ENCODE data around the gene CUEDC1. TPM values are rescaled to one million over a fixed set of nuclear protein-coding genes. Genes with fewer than 3 reads are reported as not detected.
A peak's percentile ranks its signal among the peaks of the same experiment; 100 is the strongest.

The CUEDC1 gene
- total RNA-seq, 3 donors from 2014 or later, result 23.5 to 46.8 (median 23.6) TPM

DNA sequence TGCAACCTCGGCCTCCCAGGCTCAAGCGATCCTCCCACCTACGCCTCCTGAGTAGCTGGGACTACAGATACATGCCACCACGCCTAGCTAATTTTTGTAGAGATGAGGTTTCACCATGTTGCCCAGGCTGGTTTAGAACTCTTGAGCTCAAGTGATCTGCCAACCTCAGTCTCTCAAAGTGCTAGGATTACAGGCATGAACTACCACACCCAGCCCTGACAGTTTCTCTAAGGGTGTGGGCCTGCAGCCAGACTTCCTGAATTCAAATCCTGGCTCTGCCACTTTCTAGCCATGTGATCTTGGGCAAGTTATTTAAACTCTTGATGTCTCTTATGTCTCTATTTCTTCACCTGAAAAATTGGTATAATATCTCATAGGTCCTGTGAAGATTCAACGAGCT, 5.6 kb downstream of the CUEDC1 start:
- peaks cover 30% of the 10 kb centered on the region for H3K4me1 ChIP-seq (ENCODE audit: low read depth)
- TF ChIP-seq, protein P1, sequence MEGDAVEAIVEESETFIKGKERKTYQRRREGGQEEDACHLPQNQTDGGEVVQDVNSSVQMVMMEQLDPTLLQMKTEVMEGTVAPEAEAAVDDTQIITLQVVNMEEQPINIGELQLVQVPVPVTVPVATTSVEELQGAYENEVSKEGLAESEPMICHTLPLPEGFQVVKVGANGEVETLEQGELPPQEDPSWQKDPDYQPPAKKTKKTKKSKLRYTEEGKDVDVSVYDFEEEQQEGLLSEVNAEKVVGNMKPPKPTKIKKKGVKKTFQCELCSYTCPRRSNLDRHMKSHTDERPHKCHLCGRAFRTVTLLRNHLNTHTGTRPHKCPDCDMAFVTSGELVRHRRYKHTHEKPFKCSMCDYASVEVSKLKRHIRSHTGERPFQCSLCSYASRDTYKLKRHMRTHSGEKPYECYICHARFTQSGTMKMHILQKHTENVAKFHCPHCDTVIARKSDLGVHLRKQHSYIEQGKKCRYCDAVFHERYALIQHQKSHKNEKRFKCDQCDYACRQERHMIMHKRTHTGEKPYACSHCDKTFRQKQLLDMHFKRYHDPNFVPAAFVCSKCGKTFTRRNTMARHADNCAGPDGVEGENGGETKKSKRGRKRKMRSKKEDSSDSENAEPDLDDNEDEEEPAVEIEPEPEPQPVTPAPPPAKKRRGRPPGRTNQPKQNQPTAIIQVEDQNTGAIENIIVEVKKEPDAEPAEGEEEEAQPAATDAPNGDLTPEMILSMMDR (IDR thresholded peaks at IDR 0.05), result no peak
- no peaks in the 10 kb centered on the region for H3K9me3 ChIP-seq
- H3K4me3 ChIP-seq, result no peak overlapping the region
- no peaks in the 10 kb centered on the region for H3K36me3 ChIP-seq (ENCODE audit: low read depth)
- ATAC-seq (peak; percentile 35), DNase-seq (peak in 2 of 3 donors; percentile 47 to 57)
- intact Hi-C loops (cut with DNase I, micrococcal nuclease), result loop anchor here in 1 of 2 donors (10.0 kb wide), 1 partner anchor 55 kb away; no protein-coding TSS in a partner anchor

DNA sequence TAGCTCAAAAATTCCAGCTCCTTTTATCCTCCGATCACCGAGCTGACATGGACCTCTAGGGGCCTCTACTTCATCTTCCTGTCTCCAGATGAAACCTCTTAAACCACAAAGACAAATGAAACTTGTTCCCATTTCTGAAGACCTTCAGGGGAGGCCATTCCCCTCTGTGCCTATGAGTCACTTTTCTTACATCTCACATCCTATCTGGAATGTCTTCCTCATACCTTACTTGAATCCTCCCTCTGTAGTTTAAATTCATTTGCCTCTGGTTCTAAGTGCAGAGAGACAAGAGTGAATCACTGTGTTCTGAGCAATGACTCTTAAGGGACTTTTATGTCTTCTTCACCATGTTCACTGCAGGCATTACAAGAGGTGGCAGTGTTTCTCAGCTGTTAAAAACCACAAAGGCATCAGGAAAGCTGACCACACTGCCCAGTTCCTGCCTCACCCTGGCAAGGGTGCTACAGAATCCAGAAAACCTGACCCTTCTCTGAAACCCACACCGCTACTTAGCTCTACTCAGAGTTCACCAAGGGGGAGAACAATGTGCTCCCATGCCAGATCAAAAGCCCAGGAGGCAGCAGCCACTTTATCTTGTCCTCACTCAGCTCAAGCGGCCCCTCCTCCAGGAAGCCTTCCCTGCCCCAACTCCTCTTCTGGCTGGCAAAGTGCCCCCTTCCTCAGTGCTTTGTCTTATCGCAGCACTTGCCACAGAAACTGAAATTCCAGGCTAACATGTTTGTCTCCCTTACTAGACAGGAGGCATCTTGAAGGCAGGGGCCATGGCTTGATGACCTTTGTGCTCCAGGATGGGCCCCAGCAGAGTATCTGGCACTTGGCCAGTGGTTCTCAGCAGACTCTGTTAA, 6.4 kb downstream of the CUEDC1 start:
- Histone ChIP-seq H3K4me1 (ENCODE audit: low read depth) (peaks cover 25% of the 10 kb centered on the region), H3K4me3 (no peak overlapping the region), H3K9me3 (no peaks in the 10 kb centered on the region), H3K36me3 (ENCODE audit: low read depth) (no peaks in the 10 kb centered on the region)
- ATAC-seq (peak; percentile 68), DNase-seq (peak in 1 of 3 donors; percentile 30)
- TF ChIP-seq, protein P1 (IDR thresholded peaks at IDR 0.05), result no peak
- intact Hi-C loops (cut with DNase I, micrococcal nuclease), result loop anchor here in 1 of 2 donors (10.0 kb wide), 1 partner anchor 54 kb away; no protein-coding TSS in a partner anchor

DNA sequence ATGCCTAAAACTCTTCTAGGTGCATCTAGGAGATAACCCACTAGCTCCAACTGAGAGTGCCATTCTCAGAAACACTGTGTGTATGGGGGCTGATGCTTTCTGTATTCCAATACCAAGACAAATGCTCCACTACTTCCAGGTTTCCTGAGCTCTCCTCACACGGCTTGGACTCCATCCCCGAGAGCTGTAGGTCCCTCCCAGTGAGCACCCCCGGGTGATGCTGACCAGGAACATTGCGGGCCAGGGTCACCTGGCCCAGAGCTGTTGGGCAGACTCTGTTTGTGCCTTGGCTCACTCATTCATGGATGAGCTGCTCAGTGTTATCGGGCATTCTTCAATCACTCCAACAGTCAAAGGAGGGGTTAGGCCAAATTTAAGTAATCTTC, 7.0 kb downstream of the CUEDC1 start:
- intact Hi-C loops (cut with DNase I, micrococcal nuclease), result loop anchor here in 1 of 2 donors (10.0 kb wide), 1 partner anchor 53 kb away; no protein-coding TSS in a partner anchor
- Histone ChIP-seq H3K4me3 (no peak overlapping the region), H3K9me3 (no peaks in the 10 kb centered on the region), H3K36me3 (ENCODE audit: low read depth) (no peaks in the 10 kb centered on the region), H3K4me1 (ENCODE audit: low read depth) (peaks cover 25% of the 10 kb centered on the region)
- TF ChIP-seq, protein P1 (IDR thresholded peaks at IDR 0.05), result no peak
- ATAC-seq, result no peak
- DNase-seq, result peak in 1 of 3 donors; percentile 29

DNA sequence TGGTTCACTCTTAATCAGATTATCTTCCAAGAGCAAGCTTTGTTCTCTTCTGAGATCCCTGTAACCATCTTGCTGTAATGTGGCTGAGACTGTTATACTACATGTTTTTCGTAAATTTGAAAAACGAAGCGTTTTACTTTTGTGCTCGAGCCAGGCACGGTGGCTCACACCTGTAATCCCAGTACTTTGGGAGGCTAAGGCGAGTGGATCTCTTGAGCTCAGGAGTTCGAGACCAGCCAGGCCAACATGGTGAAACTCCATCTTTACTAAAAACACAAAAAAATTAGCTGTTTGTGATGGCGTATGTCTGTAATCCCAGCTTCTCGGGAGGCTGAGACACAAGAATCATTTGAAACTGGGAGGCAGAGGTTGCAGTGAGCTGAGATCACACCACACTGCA, 7.8 kb downstream of the CUEDC1 start:
- ATAC-seq, result no peak
- DNase-seq, result no peak
- no peaks in the 10 kb centered on the region for H3K9me3 ChIP-seq
- TF ChIP-seq, protein P1 (IDR thresholded peaks at IDR 0.05), result no peak
- H3K4me3 ChIP-seq, result no peak overlapping the region
- peaks cover 25% of the 10 kb centered on the region for H3K4me1 ChIP-seq (ENCODE audit: low read depth)
- no peaks in the 10 kb centered on the region for H3K36me3 ChIP-seq (ENCODE audit: low read depth)
- intact Hi-C loops (cut with DNase I, micrococcal nuclease), result loop anchor here in 1 of 2 donors (10.0 kb wide), 1 partner anchor 53 kb away; no protein-coding TSS in a partner anchor

DNA sequence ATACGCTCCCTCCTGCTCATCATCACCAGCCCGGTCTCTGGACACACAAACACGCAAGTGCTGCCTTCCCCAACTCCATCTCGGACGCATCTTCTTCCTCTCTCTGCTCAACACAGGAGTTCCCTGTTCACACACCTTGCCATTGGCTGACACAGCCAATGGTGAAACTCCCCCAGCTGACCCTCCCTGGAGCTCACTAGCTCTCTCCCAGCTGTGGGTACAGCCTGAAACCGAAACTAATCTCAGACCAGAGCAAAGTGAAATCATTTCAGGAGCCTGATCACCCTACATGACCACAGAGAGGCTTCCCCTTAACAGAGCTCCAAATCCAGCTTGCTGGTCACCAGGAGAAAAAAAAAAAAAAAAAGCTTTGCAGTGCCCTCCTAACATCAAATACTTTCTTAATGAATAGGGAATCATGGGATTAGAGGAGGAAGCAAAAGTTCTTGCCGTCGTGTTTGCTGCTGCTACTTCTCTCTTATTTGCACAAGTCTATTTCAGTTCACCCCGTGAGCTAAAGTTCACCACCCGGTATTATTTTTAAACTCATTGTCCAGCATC, 8.3 kb downstream of the CUEDC1 start:
- peak overlapping the region; percentile 3 for H3K4me3 ChIP-seq
- intact Hi-C loops (cut with DNase I, micrococcal nuclease), result loop anchor here in 1 of 2 donors (10.0 kb wide), 1 partner anchor 52 kb away; no protein-coding TSS in a partner anchor
- H3K36me3 ChIP-seq (ENCODE audit: low read depth), result no peaks in the 10 kb centered on the region
- no peaks in the 10 kb centered on the region for H3K9me3 ChIP-seq
- ATAC-seq, result peak; percentile 86
- TF ChIP-seq, protein P1 (IDR thresholded peaks at IDR 0.05), result no peak
- DNase-seq, result peak; percentile 65 to 68 (median 67)
- peaks cover 25% of the 10 kb centered on the region for H3K4me1 ChIP-seq (ENCODE audit: low read depth)

Measured in mucosa of descending colon (tissue), 3 donors.